Measurements from ENCODE around the gene CALCOCO2. TPM values are rescaled to one million over a fixed set of nuclear protein-coding genes. Genes with fewer than 3 reads are reported as not detected.
A peak's percentile ranks its signal among the peaks of the same experiment; 100 is the strongest.

CALCOCO2 gene
- total and polyA plus RNA-seq, 2 of the 13 experiments (the other 11 are each of a cell fraction or from before 2014, with no cell fraction given) = 72.9 to 111 TPM

GRCh38 chr17:48818361-48818841 is 12.4 kb upstream of the CALCOCO2 start (continued):
- TF ChIP-seq ZBTB46 (CRISPR knock-in tag; IDR thresholded peaks at IDR 0.05; ENCODE audit: borderline replicate concordance) (no peak), CEBPG (CRISPR knock-in tag; IDR thresholded peaks at IDR 0.05) (0 out of 2 replicates have a peak, but pooled peaks have one; percentile 22), GPBP1L1 (CRISPR knock-in tag; IDR thresholded peaks at IDR 0.05) (0 out of 2 replicates have a peak, but pooled peaks have one; percentile 81), ZNF782 (CRISPR knock-in tag; IDR thresholded peaks at IDR 0.05; ENCODE audit: borderline replicate concordance) (no peak), ZC3H4 (CRISPR knock-in tag; IDR thresholded peaks at IDR 0.05; ENCODE audit: borderline replicate concordance) (no peak), SAP130 (CRISPR knock-in tag; IDR thresholded peaks at IDR 0.05; ENCODE audit: low read depth) (no peak), ZNF646 (CRISPR knock-in tag; IDR thresholded peaks at IDR 0.05) (no peak), HDAC6 (IDR thresholded peaks at IDR 0.05; ENCODE audit: low read depth, low read length) (no peak), ZNF713 (CRISPR knock-in tag; IDR thresholded peaks at IDR 0.05) (no peak), MAFK (conservative IDR thresholded peaks at IDR 0.05 in 1 of 2, IDR thresholded peaks at IDR 0.05 in 1 of 2; ENCODE audit: low read length in 2 of 2) (no peak), ZBTB25 (CRISPR knock-in tag; IDR thresholded peaks at IDR 0.05) (no peak), PHF21A (CRISPR knock-in tag; IDR thresholded peaks at IDR 0.05) (peak; percentile 29; the same call in 1 of the 2 replicates), RNF2 (conservative IDR thresholded peaks at IDR 0.05; ENCODE audit: low read depth) (no peak), ARID5B (CRISPR knock-in tag; IDR thresholded peaks at IDR 0.05) (no peak), ZNF121 (CRISPR knock-in tag; IDR thresholded peaks at IDR 0.05) (peak; percentile 56; the same call in 1 of the 2 replicates)
